GM18870 (cell line): ENCODE results near the gene ECI2.
"Not testable (repeated sequence)": the region's sequence is repeated elsewhere in the genome, so short reads cannot be mapped to it uniquely, and the experiment has no call there.

Experiments
- ATAC-seq: cut with Tn5 transposase; IDR thresholded peaks from one replicate; pipeline ENCODE4 v1.9.1; 2021; ENCODE audit warnings: moderate library complexity; ENCODE audit not compliant: unreplicated experiment

The ECI2 gene

DNA sequence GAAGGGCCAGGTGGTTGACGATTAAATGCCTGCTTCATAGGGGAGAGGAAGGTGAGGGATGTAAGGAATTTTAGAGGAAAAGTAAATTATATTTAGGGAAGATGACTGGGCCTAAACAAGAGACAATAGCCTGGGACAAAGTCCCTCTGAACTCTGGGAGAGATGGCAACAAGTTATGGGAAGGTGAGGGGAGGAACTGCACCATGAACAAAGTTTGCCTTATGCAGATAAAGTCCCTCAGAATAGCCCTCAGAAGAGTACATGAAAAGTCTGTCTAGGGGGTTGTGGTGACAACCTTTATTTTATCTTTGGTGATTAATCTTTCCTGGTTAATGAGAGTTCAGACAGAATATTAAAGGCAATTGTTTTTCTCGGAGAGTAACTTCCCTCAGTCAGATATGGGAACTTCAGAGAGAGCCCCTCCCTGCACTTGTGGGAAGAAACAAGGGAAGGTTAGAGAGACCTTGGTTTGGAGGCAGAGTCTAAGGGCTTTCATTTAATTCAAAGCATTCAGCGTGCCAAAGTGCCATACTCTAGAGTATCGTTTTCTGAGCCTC, 29.3 kb downstream of the ECI2 start:
- no peak for ATAC-seq

DNA sequence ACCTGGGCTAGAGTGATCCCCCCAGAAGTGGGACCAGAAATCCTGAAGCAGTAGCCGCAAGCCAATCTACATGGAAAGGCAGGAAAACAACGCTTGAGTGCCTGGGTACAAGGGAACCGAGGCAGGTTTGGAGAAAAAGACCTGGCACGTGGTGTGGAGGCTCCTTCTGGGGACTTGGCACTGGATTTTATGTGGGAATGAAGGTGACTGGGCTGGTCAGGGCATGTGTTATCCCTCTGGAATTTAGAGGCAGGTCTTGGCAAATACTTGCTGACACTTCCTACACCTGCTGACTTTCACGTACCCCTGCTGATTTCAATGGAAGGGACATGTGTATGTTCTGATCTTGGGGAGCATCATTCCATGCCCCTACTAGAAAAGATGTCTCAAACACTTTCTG, 31.4 kb downstream of the ECI2 start:
- no peak for ATAC-seq

DNA sequence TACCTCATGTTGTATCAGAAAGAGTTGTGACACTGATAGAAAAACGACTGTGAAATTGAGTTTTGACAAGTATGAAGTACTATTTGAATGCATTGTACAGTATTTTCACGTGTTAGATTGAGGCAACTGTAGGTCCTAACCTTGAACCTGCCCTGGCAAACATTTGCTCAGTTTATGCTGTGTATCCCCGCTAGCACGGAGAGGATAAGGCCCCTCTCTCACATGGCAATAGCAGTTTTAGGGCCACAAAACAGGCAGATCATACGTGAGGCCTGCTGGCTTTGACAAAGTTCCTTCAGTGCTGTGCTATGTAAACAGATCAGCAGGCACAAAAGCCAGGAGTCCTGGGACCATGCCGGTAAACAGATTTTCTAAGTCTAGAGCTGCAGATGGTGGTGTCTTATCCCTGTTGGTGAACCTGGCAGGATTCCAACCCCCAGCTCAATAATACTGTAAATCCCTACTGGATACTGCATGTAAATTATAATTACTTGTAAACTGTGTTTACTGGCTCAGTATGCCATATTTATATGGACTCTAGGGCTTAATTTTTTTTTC, 32.6 kb downstream of the ECI2 start:
- ATAC-seq: no peak

DNA sequence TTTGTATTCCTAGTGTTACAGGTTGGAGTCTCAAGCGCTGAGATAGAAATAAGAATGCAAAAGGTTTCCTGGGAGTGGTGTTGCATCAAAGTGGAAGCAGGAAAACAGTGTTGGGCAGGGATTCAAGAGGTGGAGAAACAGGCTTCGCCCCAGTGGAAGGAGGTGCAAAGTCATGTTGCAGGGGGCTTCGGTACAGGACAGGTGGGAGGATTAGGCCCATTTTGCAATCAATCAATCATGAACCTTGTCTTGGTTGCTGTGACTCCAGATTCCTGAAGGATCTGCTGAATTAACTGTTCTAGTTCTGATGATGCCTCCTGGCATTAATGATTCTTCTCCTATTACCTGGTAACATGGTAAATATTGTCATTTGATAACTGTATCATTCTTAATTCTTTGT, 34.1 kb downstream of the ECI2 start:
- ATAC-seq: no peak

DNA sequence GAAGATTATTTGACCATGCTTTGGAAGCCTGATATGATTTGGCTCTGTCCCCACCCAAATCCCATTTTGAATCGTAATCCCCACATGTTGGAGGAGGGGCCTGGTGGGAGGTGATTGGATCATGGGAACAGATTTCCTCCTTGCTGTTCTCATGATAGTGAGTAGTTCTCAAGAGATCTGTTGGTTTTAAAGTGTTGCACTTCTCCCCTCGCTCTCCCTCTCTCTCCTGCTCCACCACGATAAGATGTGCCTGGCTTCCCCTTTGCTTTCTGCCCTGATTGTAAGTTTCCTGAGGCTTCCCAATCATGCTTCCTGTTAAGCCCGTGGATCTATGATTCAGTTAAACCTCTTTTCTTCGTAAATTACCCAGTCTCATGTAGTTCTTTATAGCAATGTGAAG, 34.7 kb downstream of the ECI2 start:
- ATAC-seq: no peak

DNA sequence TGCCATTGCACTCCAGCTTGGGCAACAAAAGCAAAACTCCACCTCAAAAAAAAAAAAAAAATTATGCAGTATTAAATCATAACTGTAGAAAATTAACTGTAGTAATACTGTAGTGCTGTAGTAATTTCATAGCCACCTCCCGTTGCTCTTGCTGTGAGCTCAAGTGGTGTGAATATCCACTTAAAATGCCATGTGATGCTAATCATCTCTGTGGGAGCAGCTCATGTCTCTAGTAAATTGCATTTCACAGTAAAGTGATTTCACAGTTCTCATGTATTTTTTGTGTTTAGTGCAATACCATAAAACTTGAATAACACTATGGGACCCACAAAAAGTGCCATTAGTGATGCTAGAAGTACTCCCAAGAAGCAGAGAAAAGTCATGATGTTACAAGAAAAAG, 42.1 kb downstream of the ECI2 start:
- no peak for ATAC-seq

DNA sequence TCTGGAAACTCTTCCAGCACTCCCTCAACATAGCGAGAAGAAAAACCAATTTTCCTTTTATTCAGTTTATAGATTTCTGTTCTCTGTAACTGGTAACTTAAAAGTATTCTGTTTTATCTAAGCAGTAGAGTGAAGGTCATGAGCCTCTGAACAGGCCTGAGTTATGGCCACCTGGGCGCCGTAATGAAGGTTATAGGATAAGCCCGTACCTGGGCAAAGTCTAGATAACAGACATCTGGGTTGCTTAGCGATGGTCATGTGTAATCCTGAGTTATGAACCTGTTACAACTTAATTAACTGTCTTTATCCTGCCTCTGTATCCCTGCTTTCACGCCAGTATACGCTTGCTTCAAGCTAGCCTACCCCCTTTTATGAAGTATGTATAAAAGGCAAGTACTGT, 43.4 kb downstream of the ECI2 start:
- no peak for ATAC-seq

DNA sequence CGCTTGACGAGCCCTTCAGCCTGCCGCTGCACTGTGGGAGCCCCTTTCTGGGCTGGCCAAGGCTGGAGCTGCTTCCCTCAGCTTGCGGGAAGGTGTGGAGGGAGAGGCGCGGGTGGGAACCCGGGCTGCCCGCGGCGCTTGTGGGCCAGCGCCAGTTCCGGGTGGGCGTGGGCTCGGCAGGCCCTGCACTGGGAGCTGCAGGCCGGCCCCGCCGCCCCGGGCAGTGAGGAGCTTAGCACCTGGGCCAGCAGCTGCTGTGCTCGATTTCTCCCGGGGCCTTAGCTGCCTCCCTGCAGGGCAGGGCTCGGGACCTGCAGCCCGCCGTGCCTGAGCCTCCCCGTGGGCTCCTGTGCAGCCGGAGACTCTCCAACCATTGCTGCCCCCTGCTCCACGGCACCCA, 45.3 kb downstream of the ECI2 start:
- ATAC-seq: not testable (repeated sequence)

DNA sequence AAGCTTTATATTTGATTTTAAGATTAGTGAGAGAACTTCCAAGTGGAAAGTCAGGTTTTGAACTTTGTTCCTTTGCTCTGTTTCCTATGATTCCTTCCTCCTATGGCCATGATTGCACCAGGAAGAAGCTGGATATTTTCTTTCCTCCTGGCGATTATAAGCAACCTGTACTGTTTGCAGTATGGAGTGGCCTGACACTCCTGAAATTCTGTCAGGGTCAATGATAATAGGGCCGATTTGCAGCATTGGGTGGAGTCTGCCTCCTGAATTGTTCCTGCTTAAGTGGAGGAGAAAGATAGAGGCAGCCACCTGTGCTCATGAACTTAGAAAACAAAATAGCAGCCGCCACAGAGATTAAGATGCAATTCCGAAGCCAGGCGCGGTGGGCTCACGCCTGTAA, 46.7 kb downstream of the ECI2 start:
- no peak for ATAC-seq

DNA sequence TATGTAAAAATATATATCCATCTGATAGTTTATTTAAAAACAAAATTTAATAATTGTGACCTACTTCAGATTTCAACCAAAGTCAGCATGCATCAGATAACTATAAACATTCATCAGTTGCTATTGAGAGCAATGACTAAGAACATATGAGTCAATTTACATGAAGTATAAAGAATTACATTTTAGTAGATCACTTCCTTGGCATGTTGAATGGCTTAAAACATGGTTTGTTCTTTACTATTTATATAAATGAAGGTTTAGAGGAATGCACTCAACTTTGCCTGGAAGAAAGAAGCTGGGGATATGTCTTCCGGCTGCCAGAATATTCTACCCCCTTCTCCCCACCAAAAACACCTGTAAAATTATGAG, 50.1 kb downstream of the ECI2 start:
- no peak for ATAC-seq

DNA sequence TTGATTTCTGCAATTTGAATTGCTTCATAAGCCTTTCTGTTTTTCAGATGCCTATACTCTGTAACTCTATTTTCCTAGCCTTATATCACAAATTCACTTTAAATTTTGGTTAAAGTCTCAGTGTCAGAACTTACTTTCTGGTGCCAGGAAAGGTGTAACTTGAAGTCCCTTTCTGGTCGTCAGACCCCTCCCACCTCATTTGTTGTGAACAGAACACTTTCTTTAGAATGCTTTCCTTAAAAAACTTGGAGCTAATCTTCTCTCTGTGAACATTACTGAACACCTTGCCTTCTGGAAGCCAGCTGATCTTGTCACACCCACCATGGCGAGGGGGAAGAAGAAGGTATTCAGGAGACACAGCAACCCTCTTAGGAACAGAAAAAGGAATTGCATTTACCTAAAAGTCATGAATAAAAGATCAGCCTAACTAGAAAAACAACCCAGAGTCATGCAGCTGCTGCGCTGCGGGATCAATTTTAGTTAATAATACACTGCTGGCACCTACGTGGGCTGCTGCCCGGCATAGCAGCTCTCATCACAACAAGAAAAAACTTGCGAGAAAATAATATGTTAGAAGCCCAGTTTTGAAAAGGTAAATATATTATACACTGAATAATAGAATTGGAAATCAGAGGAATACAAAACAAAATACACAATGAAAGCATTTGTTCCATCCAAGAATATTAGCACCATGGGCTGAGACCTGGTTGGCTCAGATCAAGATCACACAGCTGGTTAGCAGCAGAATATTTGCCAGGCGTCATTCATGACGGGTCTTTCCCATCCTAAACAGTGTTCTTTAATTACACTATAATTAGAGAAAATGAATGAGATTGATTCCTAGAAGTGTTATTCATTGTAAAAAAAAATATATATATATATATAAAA, 50.7 kb downstream of the ECI2 start:
- ATAC-seq: no peak

DNA sequence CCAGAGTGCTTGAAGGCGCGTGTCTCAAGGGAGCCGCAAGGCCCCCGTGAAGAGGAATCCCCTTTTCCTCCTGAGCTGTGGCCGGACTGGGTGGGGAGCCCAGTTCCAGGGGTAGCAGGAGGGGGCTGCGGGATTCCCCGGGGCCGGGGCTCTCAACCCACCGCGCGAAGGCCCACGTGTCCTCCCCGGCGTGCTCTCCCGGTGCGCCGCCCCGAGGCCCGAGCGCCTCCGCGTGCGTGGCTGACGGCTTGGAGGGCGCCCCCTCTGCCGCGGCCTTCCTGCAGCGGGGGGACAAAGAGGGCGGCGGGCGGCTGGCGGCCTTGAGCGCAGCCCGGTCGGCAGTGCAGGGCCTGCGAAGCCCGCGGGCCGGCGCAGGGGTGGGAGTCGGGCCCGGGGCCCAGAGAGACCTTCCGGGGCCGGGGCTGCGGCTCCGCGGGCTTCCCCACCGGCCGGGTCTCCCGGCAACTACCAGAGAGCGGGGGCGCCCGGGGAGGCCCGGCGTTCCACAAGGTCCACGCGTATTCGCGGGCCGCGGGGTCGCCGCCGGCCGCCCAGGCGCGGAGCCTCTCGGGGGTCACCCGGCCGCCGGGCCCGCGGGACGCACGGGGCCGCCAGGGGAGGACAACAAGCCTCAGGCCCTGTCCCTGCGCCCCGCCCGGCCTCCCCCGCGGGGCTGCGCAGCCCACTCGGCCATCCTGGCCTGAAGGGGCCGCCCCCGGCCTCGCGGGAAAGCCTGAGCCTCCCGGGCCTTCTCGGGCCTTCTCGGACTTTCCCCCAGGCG, 56.5 kb downstream of the ECI2 start, which contains the start of gene FAM217A:
FAM217A (minus strand) TSS at position 447 of the 781 bp plus-strand sequence. CDS start 1,723 bp downstream, outside the sequence.
- ATAC-seq: no peak

DNA sequence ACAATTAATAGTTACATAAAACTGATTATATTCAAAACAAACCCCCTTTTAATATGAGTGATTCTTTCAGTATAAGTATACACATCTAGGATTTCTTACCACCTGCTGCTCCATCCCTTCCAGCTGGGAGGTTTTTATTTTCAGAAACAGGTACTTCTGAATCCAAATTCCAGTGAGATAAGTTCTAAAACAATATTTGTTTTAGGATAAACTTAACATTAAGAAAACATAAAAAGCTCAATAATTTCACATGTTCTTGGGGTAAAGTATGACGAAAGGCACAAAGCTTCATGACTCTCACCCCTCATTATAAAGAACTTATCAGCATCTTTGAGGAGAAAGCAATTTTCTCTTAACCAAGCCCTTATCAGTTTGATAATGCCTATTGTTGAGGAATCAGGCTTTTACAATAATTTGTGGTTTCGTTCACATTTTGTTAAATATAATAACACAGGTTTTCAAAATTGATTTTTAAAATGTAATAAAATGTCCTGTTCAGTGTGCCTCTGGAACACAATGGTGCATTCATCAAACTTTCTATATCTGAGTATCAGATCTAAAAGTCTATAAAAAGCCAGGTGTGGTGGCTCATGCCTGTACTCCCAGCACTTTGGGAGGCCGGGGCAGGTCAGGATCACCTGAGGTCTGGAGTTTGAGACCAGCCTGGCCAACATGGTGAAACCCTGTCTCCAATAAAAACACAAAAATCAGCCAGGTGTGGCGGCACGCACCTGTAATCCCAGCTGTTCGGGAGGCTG, 60.7 kb downstream of the ECI2 start:
- no peak for ATAC-seq

DNA sequence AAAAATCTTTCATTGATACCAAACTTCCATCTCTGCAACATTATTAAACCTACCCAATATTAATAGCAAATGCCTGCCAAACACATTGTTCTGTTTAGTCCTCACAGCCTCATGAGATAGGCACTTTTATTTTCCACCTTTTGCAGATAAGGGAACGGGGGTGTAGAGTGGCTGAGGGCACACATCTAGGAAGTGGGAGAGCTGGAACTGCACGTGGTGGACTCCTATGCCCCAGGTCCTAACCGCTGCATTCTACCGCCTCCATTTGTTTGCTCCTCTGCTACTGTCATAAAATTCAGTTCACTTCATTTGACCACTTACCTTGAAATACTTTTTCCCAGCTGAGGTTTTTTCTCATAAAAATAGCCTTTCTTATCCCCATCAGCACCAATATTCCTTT, 64.0 kb downstream of the ECI2 start:
- no peak for ATAC-seq

DNA sequence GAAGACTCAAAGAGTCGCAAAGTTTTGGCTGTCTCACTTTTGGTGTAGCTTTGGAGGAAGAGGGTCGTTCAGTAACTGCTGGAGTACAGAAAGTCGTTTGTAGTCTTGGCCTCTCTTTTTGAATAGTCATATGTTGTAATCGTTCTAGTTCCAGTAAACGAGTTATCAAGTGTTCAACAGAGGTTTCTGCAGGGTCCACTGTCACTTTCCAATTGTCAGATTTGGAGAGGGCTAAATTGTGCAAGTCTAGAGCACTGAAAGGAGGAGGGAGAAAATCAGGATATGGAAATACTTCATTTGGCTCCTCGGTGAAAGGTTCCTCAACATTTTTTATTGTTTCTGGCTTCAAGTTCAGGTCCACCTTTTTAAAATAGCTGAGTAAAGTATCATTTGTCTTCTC, 66.2 kb downstream of the ECI2 start:
- ATAC-seq: no peak

DNA sequence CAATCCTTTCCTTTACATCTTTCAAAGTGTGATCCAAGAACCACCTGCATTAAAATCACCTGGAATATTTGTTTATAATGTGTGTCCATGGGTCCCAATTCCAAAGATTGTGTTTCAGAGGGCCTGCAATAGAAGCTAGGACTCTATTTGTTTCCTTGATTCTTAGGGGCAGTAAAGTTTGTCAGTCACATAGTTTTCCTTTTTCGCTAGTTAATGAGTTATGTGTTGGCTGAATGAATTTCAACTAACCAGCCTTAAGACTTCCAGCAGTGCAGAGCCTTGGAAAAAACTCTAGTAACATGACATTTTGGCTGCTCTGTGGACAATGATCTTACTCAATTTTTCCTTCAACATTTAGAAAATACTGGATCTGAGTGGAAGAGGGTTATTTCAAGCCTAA, 67.7 kb downstream of the ECI2 start:
- ATAC-seq: no peak

DNA sequence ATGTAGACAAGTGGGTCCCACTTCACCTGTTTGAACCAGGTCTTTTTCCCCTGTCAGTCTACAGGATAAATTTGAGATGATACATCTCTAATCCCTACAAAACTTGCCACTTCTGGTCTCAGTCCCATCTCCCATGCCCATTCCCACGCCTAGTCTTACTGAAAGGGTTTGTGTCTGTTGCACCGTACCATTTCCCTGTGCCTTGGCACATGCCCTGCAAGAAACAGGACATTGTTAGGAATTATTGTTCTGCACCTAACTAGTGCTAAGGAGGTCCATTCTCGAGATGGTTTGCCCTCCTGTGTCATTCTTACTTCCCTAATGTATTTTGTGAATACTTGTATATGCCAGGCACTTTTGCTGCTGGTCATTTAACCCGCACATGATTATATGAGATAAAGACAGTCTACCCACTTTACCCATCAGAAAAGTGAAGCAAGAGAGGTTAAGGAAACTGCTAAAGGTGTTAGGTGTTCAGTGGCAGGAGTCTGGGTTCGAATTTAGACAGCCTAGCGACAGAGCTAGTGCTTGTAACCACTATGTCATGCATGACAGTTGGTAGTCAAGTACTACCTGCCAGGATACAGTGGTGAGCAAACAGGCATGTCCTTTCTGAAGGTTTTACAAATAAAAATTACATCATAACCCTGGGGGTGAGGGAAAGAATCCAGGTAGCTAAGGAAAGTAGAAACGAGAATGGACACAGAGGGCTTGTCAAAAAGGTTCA, 69.2 kb downstream of the ECI2 start:
- ATAC-seq: no peak
